GM12878 (cell line): ENCODE measurements around the gene PPP1R9B. TPM values are rescaled to one million over a fixed set of nuclear protein-coding genes. Genes with fewer than 3 reads are reported as not detected.
A peak's percentile ranks its signal among the peaks of the same experiment; 100 is the strongest.

Experiments
- ATAC-seq: fragments of 200-7000 bp; cut with Tn5 transposase; 3 replicates; pipeline ENCODE4 v1.9.1; 2020; ENCODE audit warnings: mild to moderate bottlenecking, moderate library complexity
- BruUV-seq: library from RNA; stranded (reverse); fragments of 400-500 nt; replicated peaks from 2 replicates; lab custom pipeline; 2021; lab: Mats Ljungman, UMichigan
- CTCF ChIA-PET: fragments of 300-600 bp; sonication (Branson Sonifier 250); formaldehyde crosslinking; extraction: SDS; loops from one replicate; lab custom pipeline; 2021; ENCODE audit warnings: inconsistent platforms; lab: Yijun Ruan, JAX
- POLR2A ChIA-PET: fragments of 350-600 bp; formaldehyde crosslinking; extraction: SDS; loops from one replicate; lab custom pipeline; 2021; ENCODE audit warnings: inconsistent platforms; lab: Charles Lee
- RAD21 ChIA-PET: fragments of 300-600 bp; sonication (Branson Sonifier 250); formaldehyde crosslinking; loops from one replicate; lab custom pipeline; 2023; ENCODE audit warnings: antibody characterized with exemption; ENCODE audit not compliant: unreplicated experiment; lab: Charles Lee
- SMC1A ChIA-PET: fragments of 300-600 bp; sonication (Branson Sonifier 250); formaldehyde crosslinking; loops from one replicate; lab custom pipeline; 2023; ENCODE audit not compliant: unreplicated experiment, uncharacterized antibody; lab: Charles Lee
- DNase-seq: peaks from one replicate; pipeline ENCODE4 v3.0.0-alpha.2; 2011; ENCODE audit warnings: low read depth, low spot score
- FAIRE-seq: peaks from 3 replicates; lab custom pipeline; 2011; peaks lifted over from hg19 to GRCh38; lab: Jason Lieb, UNC
- H2AFZ ChIP-seq: 2 replicates; pipeline ENCODE4 v1.6.0; 2011; ENCODE audit warnings: low read depth, low read length, control low read depth; ENCODE audit not compliant: control insufficient read depth
- H3K27ac ChIP-seq: 2 replicates; pipeline ENCODE4 v1.5.1; 2011; ENCODE audit warnings: control low read depth; ENCODE audit not compliant: control insufficient read depth, insufficient read depth
- H3K27me3 ChIP-seq, 2 experiments: replicated peaks in 1 of 2; 2 replicates each; pipeline versions ENCODE4 v1.6.0 to v1.6.1; 2011; ENCODE audit warnings: low read length in 1 of 2; ENCODE audit not compliant: control insufficient read depth in 2 of 2, insufficient read depth in 2 of 2
- H3K36me3 ChIP-seq, 2 experiments: 2 replicates each; pipeline ENCODE4 v1.5.1; 2011; ENCODE audit warnings: low read length in 1 of 2; ENCODE audit not compliant: control insufficient read depth in 2 of 2, insufficient read depth in 2 of 2
- H3K4me1 ChIP-seq: 2 replicates; pipeline ENCODE4 v1.6.1; 2011; ENCODE audit warnings: mild to moderate bottlenecking, low read length, moderate library complexity, mixed read lengths; ENCODE audit not compliant: control insufficient read depth, insufficient read depth
- H3K4me2 ChIP-seq: 2 replicates; pipeline ENCODE4 v1.6.0; 2011; ENCODE audit warnings: control low read depth; ENCODE audit not compliant: control insufficient read depth, insufficient read depth
- H3K4me3 ChIP-seq: fragments of 200-600 bp; sonication (generic); 2 replicates; pipeline ENCODE4 v1.5.1; 2016
- H3K79me2 ChIP-seq: 2 replicates; pipeline ENCODE4 v1.6.0; 2011; ENCODE audit warnings: low read length; ENCODE audit not compliant: control insufficient read depth, insufficient read depth
- H3K9ac ChIP-seq: 2 replicates; pipeline ENCODE4 v1.8.0; 2011; ENCODE audit warnings: low read length, control low read depth, mixed read lengths; ENCODE audit not compliant: control insufficient read depth, insufficient read depth
- H3K9me3 ChIP-seq: replicated peaks from 3 replicates; pipeline ENCODE4 v1.5.1; 2011; ENCODE audit warnings: mild to moderate bottlenecking, low read length; ENCODE audit not compliant: control insufficient read depth, insufficient read depth
- H4K20me1 ChIP-seq: 2 replicates; pipeline ENCODE4 v1.6.0; 2011; ENCODE audit not compliant: control insufficient read depth, insufficient read depth
- CHD4 ChIP-seq: fragments of 200-600 bp; sonication (generic); IDR thresholded peaks from 2 replicates; pipeline ENCODE4 v1.6.1; 2016; ENCODE audit warnings: mild to moderate bottlenecking
- EGR1 ChIP-seq, 2 experiments: IDR thresholded peaks; 1 replicate in 1 of 2; 2 replicates in 1 of 2; pipeline ENCODE4 v1.6.1; 2011 to 2012; ENCODE audit warnings: low read depth in 2 of 2, low read length in 2 of 2, borderline replicate concordance in 1 of 2, mild to moderate bottlenecking in 1 of 2, moderate library complexity in 1 of 2
- KAT2A ChIP-seq: conservative IDR thresholded peaks from 2 replicates; pipeline ENCODE4 v1.6.1; 2011; ENCODE audit warnings: low read depth, low read length; ENCODE audit not compliant: control insufficient read depth
- MXI1 ChIP-seq: fragments of 150-350 bp; IDR thresholded peaks from 2 replicates; pipeline ENCODE4 v1.6.1; 2011; ENCODE audit warnings: low read depth, mild to moderate bottlenecking, inconsistent platforms, low read length, improper control_type of control experiment
- NFYA ChIP-seq: IDR thresholded peaks from 2 replicates; pipeline ENCODE4 v1.6.1; 2011; ENCODE audit warnings: low read depth, mild to moderate bottlenecking, low read length, improper control_type of control experiment, borderline replicate concordance
- POLR2A ChIP-seq: IDR thresholded peaks from 2 replicates; pipeline ENCODE4 v1.6.1; 2011; ENCODE audit warnings: low read depth, mild to moderate bottlenecking, low read length
- RUNX3 ChIP-seq: IDR thresholded peaks from 2 replicates; pipeline ENCODE4 v1.6.1; 2012; ENCODE audit warnings: low read length, inconsistent platforms
- SIN3A ChIP-seq: IDR thresholded peaks from 2 replicates; pipeline ENCODE4 v1.6.1; 2012; ENCODE audit warnings: low read depth, low read length, improper control_type of control experiment
- YBX1 ChIP-seq: fragments of 450-650 bp; IDR thresholded peaks from 2 replicates; pipeline ENCODE4 v1.6.1; 2016; ENCODE audit warnings: antibody characterized with exemption
- ZBED1 ChIP-seq: IDR thresholded peaks from 2 replicates; pipeline ENCODE4 v1.6.1; 2016; ENCODE audit warnings: borderline replicate concordance
- ZZZ3 ChIP-seq: IDR thresholded peaks from 2 replicates; pipeline ENCODE4 v1.6.1; 2011; ENCODE audit warnings: low read depth; ENCODE audit not compliant: control insufficient read depth, insufficient read length
- WGBS: methylation state at CpG from one replicate; pipeline ENCODE4 v1.1.6; 2016; ENCODE audit warnings: low lambda C conversion rate; ENCODE audit not compliant: insufficient replicate concordance, insufficient coverage; ENCODE audit errors: missing lambda C conversion rate; 5-methylcytosine and 5-hydroxymethylcytosine counted together
- in situ Hi-C: fragments of 300-500 bp; cut with MboI; formaldehyde crosslinking; loops from 9 replicates; pipeline ENCODE4 v1.14.3; 2018; ENCODE audit warnings: mixed read lengths
- intact Hi-C: fragments of 100-400 bp; cut with micrococcal nuclease; formaldehyde crosslinking; loops from one replicate; pipeline ENCODE4 v1.14.2; 2022; ENCODE audit not compliant: unreplicated experiment
- polyA plus RNA-seq, 11 experiments: library from polyadenylated mRNA; depleted of rRNA in 4 of 11; unstranded in 6 of 11; stranded (reverse) in 5 of 11; fragments of >200 nt; fragmentation: Nextera tagmentation in 4 of 11; fragmentation: Illumina TruSeq in 1 of 11; extraction: Ambion mirVana in 4 of 11; extraction: Trizol in 1 of 11; gene quantifications; 1 replicate in 1 of 11; 2 replicates in 10 of 11; pipeline versions ENCODE4 v1.2.1 to v1.2.3, GENCODE V29; 2011 to 2016; ENCODE audit warnings: inconsistent platforms in 2 of 11, missing spikeins in 2 of 11, low read depth in 1 of 11
- total RNA-seq, 4 experiments: library from RNA; depleted of rRNA in 3 of 4; stranded (reverse); fragments of >200 nt in 3 of 4; fragmentation: Illumina TruSeq in 1 of 4; extraction: Trizol in 1 of 4; gene quantifications; 2 replicates each; pipeline versions ENCODE4 v1.2.1 to v1.2.3, GENCODE V29; 2013 to 2021
- TF ChIP-seq, protein P1 (sequence below): fragments of 450-650 bp; formaldehyde crosslinking; IDR thresholded peaks from 2 replicates; pipeline ENCODE4 v1.4.0; 2022; ENCODE audit warnings: mild to moderate bottlenecking, moderate library complexity
- TF ChIP-seq, protein P2 (sequence below): fragments of 450-650 bp; IDR thresholded peaks from 2 replicates; pipeline ENCODE4 v1.6.1; 2017; ENCODE audit warnings: mild to moderate bottlenecking, moderate library complexity
- TF ChIP-seq, protein P3 (sequence below): fragments of 450-650 bp; formaldehyde crosslinking; IDR thresholded peaks from 2 replicates; pipeline ENCODE4 v1.4.0; 2020; ENCODE audit warnings: mild to moderate bottlenecking, moderate library complexity

The PPP1R9B gene
- total and polyA plus RNA-seq, 10 of the 15 experiments (the other 5 are each of a cell fraction or from before 2014, with no cell fraction given), result 0.20 to 107 (median 37.5) TPM

DNA sequence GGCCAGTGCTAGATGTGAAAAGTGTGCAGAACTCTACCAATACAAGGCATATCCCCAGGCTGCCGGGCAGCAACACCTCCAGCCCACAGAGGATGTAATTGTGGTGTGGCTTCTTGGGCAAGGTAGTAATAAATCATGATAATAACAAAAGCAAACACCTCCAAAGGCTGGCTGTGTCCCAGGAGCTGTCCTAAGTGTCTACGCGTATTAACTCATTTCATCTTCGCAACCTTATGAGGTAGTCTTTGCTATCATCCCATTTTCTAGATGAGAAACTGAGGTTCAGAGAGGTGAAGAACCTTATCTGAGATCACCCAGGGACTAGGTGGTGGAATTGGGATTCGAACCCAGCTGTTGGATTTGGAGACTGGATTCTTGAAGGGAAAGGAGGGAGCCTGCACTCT lies 50.0 kb downstream of the PPP1R9B start:
- WGBS, result 77% methylated on average over 5 of the region's 5 CpGs
- TF ChIP-seq ZZZ3 (no peak), POLR2A (no peak), NFYA (no peak), YBX1 (no peak), MXI1 (no peak), EGR1 (IDR thresholded peaks at IDR 0.05; ENCODE audit: borderline replicate concordance in 1 of 2, low read depth in 2 of 2, low read length in 2 of 2) (no peak), RUNX3 (no peak), SIN3A (no peak), CHD4 (no peak), KAT2A (no peak), ZBED1 (no peak)
- TF ChIP-seq, protein P1, sequence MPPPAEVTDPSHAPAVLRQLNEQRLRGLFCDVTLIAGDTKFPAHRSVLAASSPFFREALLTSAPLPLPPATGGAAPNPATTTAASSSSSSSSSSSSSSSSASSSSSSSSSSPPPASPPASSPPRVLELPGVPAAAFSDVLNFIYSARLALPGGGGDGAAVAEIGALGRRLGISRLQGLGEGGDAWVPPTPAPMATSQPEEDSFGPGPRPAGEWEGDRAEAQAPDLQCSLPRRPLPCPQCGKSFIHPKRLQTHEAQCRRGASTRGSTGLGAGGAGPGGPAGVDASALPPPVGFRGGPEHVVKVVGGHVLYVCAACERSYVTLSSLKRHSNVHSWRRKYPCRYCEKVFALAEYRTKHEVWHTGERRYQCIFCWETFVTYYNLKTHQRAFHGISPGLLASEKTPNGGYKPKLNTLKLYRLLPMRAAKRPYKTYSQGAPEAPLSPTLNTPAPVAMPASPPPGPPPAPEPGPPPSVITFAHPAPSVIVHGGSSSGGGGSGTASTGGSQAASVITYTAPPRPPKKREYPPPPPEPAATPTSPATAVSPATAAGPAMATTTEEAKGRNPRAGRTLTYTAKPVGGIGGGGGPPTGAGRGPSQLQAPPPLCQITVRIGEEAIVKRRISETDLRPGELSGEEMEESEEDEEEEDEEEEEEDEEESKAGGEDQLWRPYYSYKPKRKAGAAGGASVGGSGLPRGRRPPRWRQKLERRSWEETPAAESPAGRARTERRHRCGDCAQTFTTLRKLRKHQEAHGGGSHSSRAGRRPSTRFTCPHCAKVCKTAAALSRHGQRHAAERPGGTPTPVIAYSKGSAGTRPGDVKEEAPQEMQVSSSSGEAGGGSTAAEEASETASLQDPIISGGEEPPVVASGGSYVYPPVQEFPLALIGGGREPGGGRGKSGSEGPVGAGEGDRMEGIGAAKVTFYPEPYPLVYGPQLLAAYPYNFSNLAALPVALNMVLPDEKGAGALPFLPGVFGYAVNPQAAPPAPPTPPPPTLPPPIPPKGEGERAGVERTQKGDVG (CRISPR knock-in tag), result no peak
- TF ChIP-seq, protein P2, sequence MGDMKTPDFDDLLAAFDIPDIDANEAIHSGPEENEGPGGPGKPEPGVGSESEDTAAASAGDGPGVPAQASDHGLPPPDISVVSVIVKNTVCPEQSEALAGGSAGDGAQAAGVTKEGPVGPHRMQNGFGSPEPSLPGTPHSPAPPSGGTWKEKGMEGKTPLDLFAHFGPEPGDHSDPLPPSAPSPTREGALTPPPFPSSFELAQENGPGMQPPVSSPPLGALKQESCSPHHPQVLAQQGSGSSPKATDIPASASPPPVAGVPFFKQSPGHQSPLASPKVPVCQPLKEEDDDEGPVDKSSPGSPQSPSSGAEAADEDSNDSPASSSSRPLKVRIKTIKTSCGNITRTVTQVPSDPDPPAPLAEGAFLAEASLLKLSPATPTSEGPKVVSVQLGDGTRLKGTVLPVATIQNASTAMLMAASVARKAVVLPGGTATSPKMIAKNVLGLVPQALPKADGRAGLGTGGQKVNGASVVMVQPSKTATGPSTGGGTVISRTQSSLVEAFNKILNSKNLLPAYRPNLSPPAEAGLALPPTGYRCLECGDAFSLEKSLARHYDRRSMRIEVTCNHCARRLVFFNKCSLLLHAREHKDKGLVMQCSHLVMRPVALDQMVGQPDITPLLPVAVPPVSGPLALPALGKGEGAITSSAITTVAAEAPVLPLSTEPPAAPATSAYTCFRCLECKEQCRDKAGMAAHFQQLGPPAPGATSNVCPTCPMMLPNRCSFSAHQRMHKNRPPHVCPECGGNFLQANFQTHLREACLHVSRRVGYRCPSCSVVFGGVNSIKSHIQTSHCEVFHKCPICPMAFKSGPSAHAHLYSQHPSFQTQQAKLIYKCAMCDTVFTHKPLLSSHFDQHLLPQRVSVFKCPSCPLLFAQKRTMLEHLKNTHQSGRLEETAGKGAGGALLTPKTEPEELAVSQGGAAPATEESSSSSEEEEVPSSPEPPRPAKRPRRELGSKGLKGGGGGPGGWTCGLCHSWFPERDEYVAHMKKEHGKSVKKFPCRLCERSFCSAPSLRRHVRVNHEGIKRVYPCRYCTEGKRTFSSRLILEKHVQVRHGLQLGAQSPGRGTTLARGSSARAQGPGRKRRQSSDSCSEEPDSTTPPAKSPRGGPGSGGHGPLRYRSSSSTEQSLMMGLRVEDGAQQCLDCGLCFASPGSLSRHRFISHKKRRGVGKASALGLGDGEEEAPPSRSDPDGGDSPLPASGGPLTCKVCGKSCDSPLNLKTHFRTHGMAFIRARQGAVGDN, result no peak
- TF ChIP-seq, protein P3, sequence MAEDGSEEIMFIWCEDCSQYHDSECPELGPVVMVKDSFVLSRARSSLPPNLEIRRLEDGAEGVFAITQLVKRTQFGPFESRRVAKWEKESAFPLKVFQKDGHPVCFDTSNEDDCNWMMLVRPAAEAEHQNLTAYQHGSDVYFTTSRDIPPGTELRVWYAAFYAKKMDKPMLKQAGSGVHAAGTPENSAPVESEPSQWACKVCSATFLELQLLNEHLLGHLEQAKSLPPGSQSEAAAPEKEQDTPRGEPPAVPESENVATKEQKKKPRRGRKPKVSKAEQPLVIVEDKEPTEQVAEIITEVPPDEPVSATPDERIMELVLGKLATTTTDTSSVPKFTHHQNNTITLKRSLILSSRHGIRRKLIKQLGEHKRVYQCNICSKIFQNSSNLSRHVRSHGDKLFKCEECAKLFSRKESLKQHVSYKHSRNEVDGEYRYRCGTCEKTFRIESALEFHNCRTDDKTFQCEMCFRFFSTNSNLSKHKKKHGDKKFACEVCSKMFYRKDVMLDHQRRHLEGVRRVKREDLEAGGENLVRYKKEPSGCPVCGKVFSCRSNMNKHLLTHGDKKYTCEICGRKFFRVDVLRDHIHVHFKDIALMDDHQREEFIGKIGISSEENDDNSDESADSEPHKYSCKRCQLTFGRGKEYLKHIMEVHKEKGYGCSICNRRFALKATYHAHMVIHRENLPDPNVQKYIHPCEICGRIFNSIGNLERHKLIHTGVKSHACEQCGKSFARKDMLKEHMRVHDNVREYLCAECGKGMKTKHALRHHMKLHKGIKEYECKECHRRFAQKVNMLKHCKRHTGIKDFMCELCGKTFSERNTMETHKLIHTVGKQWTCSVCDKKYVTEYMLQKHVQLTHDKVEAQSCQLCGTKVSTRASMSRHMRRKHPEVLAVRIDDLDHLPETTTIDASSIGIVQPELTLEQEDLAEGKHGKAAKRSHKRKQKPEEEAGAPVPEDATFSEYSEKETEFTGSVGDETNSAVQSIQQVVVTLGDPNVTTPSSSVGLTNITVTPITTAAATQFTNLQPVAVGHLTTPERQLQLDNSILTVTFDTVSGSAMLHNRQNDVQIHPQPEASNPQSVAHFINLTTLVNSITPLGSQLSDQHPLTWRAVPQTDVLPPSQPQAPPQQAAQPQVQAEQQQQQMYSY (CRISPR knock-in tag), result no peak

More for the DNA sequence above, 50.0 kb downstream of the PPP1R9B start:
- ChIA-PET CTCF (interaction anchor here (1.1 to 1.8 kb wide), 2 partner anchors 13 to 14 kb away, joined by 5 to 10 read pairs; no protein-coding TSS in a partner anchor), RAD21 (no interaction called here), POLR2A (interaction anchor here (0.5 kb wide), 1 partner anchor 99 kb away, joined by 3 read pairs; no protein-coding TSS in a partner anchor), SMC1A (interaction anchor here (1.0 kb wide), 1 partner anchor 69 kb away, joined by 3 read pairs; no protein-coding TSS in a partner anchor)
- Histone ChIP-seq H3K36me3 (no peaks in the 10 kb centered on the region), H3K4me1 (peaks cover 14% of the 10 kb centered on the region), H3K9ac (no peak overlapping the region), H3K4me2 (no peak overlapping the region), H2AFZ (no peak overlapping the region), H3K79me2 (no peaks in the 10 kb centered on the region), H4K20me1 (no peaks in the 10 kb centered on the region), H3K27me3 (no peaks in the 10 kb centered on the region), H3K27ac (no peak overlapping the region), H3K4me3 (no peak overlapping the region), H3K9me3 (no peaks in the 10 kb centered on the region)
- no TSS peak for BruUV-seq
- ATAC-seq (peak; percentile 25; the same call in 2 of the 3 replicates), FAIRE-seq (no peak), DNase-seq (no peak)
- in situ Hi-C loops (no loop called here), intact Hi-C loops (no loop called here)
